Sigmoid colon (tissue), 7 donors: ENCODE results near the gene TCF12. TPM values are rescaled to one million over a fixed set of nuclear protein-coding genes. Genes with fewer than 3 reads are reported as not detected.
A peak's percentile ranks its signal among the peaks of the same experiment; 100 is the strongest.

Source experiments
- DNase-seq: peaks from one replicate; pipeline ENCODE4 v3.0.0-alpha.2; 2019
- H3K27ac ChIP-seq, 4 donors: fragments of 200-600 bp; sonication (generic); one replicate each; pipeline ENCODE4 v1.5.1; 2016 to 2019; ENCODE audit warnings: mild to moderate bottlenecking in 1 of 4
- H3K27me3 ChIP-seq, 3 donors: fragments of 200-600 bp; sonication (generic); one replicate each; pipeline ENCODE4 v1.5.1; 2019; ENCODE audit warnings: mild to moderate bottlenecking in 1 of 3
- H3K36me3 ChIP-seq, 4 donors: fragments of 200-600 bp; sonication (generic); one replicate each; pipeline ENCODE4 v1.5.1; 2016 to 2019
- H3K4me1 ChIP-seq, 4 donors: fragments of 200-600 bp; sonication (generic); one replicate each; pipeline ENCODE4 v1.5.1; 2017 to 2019
- H3K4me3 ChIP-seq, 4 donors: fragments of 200-600 bp; sonication (generic); one replicate each; pipeline ENCODE4 v1.5.1; 2017 to 2019; ENCODE audit warnings: mild to moderate bottlenecking in 2 of 4, moderate library complexity in 1 of 4
- H3K9me3 ChIP-seq, 4 donors: fragments of 200-600 bp in 3 of 4; sonication (generic) in 3 of 4; one replicate each; pipeline versions ENCODE4 v1.5.1 to v1.6.1; 2013 to 2019
- EP300 ChIP-seq, 4 donors: sonication (generic); formaldehyde crosslinking; IDR thresholded peaks; one replicate each; pipeline ENCODE4 v1.6.1; 2017; ENCODE audit warnings: antibody characterized with exemption in 4 of 4
- POLR2A ChIP-seq, 2 donors: fragments of 450-650 bp; IDR thresholded peaks; one replicate each; pipeline ENCODE4 v1.6.1; 2016; ENCODE audit warnings: antibody characterized with exemption in 2 of 2, mild to moderate bottlenecking in 2 of 2, moderate library complexity in 2 of 2
- POLR2AphosphoS5 ChIP-seq, 4 donors: sonication (generic); formaldehyde crosslinking; IDR thresholded peaks; one replicate each; pipeline ENCODE4 v1.6.1; 2017; ENCODE audit warnings: antibody characterized with exemption in 4 of 4
- WGBS, 2 donors: extraction: QIAGEN DNeasy Blood & Tissue Kit; methylation state at CpG; one replicate each; pipeline ENCODE4 v1.1.7; 2013; 5-methylcytosine and 5-hydroxymethylcytosine counted together
- intact Hi-C: fragments of 100-400 bp; cut with DNase I; formaldehyde crosslinking; loops from one replicate; pipeline ENCODE4 v1.15.1; 2023
- polyA plus RNA-seq, 3 donors: library from polyadenylated mRNA; stranded (reverse); fragments of 200-250 nt; gene quantifications; one replicate each; pipeline ENCODE4 v1.2.3, GENCODE V29; 2013
- total RNA-seq, 4 donors: library from RNA; depleted of rRNA; stranded (reverse); fragments of >200 nt; gene quantifications; one replicate each; pipeline ENCODE4 v1.1.0, GENCODE V29; 2016
- TF ChIP-seq, protein P1 (sequence below), 4 experiments: fragments of 450-650 bp in 3 of 4; fragments of 200-600 bp in 1 of 4; IDR thresholded peaks; one replicate each; pipeline ENCODE4 v1.5.1; 2016 to 2019; ENCODE audit warnings: antibody characterized with exemption in 4 of 4, mild to moderate bottlenecking in 3 of 4, moderate library complexity in 2 of 4
- donor health status: healthy with polysubstance abuse.
- donor health status: Bipolar disorder and iron deficiency.
- donor health status: healthy.

TCF12 gene
- total and polyA plus RNA-seq, 7 donors = 13.2 to 147 (median 77.8) TPM

DNA sequence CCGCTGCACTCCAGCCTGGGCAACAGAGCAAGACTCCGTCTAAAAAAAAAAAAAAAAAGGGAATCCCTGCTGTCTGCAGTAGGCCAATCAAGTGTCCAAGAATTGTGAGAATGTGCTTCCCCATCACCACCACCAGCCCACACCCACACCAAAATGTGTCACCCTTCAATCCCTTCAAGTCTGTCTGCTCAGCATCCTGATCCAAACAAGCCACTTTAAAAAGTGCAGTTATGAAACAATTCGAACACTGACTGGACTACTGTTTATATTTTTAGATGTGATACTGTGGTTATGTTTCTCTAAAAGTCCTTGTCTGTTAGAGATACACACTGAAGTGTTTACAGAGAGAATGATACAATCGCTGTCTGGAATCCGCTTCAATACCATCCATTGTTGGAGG is 379.8 kb downstream of the TCF12 start:
- no peaks in the 10 kb centered on the region for H3K27me3 ChIP-seq
- no peak overlapping the region for H3K4me3 ChIP-seq
- no peaks in the 10 kb centered on the region for H3K9me3 ChIP-seq
- intact Hi-C loops = no loop called here
- H3K36me3 ChIP-seq = no peaks in the 10 kb centered on the region
- 74 to 82% methylated on average over 5 of the region's 5 CpGs for WGBS, 2 donors
- H3K27ac ChIP-seq = no peak overlapping the region
- no peak for TF ChIP-seq POLR2AphosphoS5 (IDR thresholded peaks at IDR 0.05)
- TF ChIP-seq POLR2A (IDR thresholded peaks at IDR 0.05) = no peak
- no peak for TF ChIP-seq EP300 (IDR thresholded peaks at IDR 0.05)
- TF ChIP-seq, protein P1, sequence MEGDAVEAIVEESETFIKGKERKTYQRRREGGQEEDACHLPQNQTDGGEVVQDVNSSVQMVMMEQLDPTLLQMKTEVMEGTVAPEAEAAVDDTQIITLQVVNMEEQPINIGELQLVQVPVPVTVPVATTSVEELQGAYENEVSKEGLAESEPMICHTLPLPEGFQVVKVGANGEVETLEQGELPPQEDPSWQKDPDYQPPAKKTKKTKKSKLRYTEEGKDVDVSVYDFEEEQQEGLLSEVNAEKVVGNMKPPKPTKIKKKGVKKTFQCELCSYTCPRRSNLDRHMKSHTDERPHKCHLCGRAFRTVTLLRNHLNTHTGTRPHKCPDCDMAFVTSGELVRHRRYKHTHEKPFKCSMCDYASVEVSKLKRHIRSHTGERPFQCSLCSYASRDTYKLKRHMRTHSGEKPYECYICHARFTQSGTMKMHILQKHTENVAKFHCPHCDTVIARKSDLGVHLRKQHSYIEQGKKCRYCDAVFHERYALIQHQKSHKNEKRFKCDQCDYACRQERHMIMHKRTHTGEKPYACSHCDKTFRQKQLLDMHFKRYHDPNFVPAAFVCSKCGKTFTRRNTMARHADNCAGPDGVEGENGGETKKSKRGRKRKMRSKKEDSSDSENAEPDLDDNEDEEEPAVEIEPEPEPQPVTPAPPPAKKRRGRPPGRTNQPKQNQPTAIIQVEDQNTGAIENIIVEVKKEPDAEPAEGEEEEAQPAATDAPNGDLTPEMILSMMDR (IDR thresholded peaks at IDR 0.05) = no peak
- H3K4me1 ChIP-seq = no peaks in the 10 kb centered on the region
- no peak for DNase-seq

DNA sequence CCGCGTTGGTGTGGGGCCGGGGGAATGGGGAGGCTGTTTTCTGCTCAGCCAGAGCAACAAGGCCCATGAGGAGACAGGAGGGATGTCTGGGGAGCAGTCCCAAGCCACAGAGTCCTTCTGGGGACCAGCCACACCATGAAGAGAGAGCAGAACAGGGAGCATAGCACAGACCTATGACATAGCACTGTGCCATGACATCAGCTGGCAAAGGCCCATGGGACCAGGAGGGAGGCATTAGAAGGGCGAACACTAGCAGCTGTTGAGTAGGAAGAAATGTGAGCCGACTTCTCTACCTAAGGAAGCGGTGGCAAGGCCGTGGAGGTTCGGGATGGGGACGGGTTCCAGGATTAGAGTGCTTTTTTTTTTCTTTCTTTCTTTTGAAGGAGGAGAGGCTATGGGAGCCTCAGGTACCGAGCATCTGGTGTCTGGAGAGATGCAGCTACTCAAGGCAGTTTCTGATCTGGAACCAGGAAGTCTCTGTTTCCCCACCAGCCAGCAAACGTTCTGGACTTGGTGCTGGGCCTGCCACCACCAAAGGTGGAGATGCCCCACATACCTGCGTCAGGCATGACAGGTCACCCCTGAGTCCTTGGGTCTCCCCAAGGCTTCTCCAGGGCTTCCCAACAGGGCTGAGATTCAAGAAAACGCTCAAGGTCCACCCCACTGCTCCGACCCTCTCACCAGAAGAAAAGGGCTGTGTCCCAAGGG is 380.6 kb downstream of the TCF12 start:
- TF ChIP-seq POLR2AphosphoS5 (IDR thresholded peaks at IDR 0.05) (no peak), POLR2A (IDR thresholded peaks at IDR 0.05) (no peak), EP300 (IDR thresholded peaks at IDR 0.05) (no peak)
- TF ChIP-seq, protein P1 (IDR thresholded peaks at IDR 0.05) = no peak
- intact Hi-C loops = no loop called here
- Histone ChIP-seq H3K36me3 (no peaks in the 10 kb centered on the region), H3K9me3 (no peaks in the 10 kb centered on the region), H3K27ac (no peak overlapping the region), H3K27me3 (no peaks in the 10 kb centered on the region), H3K4me1 (no peaks in the 10 kb centered on the region), H3K4me3 (no peak overlapping the region)
- 85 to 90% methylated on average over 14 of the region's 14 CpGs for WGBS, 2 donors
- DNase-seq = no peak

DNA sequence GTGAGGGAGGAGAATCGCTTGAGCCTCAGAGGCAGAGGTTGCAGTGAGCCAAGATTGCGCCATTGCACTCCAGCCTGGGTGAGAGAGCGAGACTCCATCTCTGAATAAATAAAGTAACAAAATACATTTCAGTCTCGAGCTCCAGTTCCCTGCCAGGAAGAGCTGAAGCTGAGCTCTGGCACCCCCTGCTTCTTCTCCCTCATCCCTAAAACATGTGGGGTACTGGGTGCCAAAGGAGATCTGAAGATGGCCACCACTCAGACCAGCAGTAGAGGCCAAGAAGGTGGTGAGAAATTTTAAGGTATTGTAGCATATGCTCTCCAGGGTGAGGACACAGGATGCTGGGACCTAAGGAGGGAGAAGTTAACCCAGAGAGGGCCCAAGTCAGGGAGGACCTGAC is 382.9 kb downstream of the TCF12 start:
- WGBS, 2 donors = 68 to 91% methylated on average over 4 of the region's 4 CpGs
- DNase-seq = peak; percentile 20
- H3K27ac ChIP-seq = no peak overlapping the region
- TF ChIP-seq EP300 (IDR thresholded peaks at IDR 0.05) (no peak), POLR2A (IDR thresholded peaks at IDR 0.05) (no peak), POLR2AphosphoS5 (IDR thresholded peaks at IDR 0.05) (no peak)
- TF ChIP-seq, protein P1 (IDR thresholded peaks at IDR 0.05) = no peak
- H3K9me3 ChIP-seq = no peaks in the 10 kb centered on the region
- H3K36me3 ChIP-seq = no peaks in the 10 kb centered on the region
- H3K4me1 ChIP-seq = peaks cover 0 to 5% (median 4%) of the 10 kb centered on the region in 4 donors
- no peaks in the 10 kb centered on the region for H3K27me3 ChIP-seq
- no peak overlapping the region for H3K4me3 ChIP-seq
- intact Hi-C loops = loop anchor here (10.0 kb wide), 1 partner anchor 477 kb away; no protein-coding TSS in a partner anchor

DNA sequence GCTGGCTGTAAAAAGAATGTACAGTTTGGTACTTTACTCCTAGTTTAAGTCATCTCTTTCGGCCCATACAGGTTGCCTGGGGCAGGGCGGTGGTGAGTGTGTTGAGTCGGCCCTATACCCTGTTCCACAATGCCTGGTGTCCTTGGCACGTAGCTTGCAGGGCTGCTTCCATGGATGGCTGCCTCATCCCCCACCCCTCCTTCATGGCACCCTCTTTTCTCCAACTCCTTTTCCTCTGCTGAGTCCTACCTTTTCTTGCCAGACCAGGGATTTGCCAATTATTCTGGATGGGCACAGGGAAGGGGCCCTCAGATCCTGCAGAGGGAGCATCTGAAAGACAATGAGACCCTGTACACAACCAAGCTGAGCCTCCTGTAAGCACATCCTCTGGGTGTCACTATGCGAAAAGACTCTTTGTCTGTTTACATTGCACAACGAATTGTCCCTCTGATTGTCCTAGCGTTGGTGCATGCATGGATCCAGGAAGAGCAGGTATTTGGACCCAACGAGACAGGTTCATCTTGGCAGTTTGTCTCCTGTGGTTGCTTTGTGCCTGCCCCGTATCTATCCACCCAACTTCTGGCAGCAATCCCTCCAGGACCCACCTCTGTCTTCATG is 384.3 kb downstream of the TCF12 start:
- DNase-seq = peak; percentile 24
- intact Hi-C loops = loop anchor here (10.0 kb wide), 1 partner anchor 478 kb away; no protein-coding TSS in a partner anchor

DNA sequence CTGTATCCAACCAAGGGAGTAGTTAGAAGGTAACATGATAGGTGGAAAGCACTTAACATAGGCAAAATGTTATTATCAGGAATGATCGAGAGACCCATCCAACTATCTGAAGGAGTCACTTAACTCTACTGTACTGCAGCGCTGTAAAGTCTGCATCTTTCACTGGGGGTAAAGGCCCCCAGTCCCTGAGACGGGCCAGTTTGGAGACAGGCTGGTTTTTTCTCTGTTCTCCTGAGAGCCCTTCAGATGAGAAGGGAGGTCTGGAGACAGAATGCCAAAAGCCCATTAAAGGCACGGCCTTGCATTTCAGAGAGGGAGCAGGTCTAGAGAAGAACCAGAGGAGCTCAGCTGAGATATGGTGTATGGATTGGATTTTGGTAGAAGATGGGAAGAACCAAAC is 386.6 kb downstream of the TCF12 start:
- no peak overlapping the region for H3K27ac ChIP-seq
- no peak overlapping the region for H3K4me3 ChIP-seq
- TF ChIP-seq EP300 (IDR thresholded peaks at IDR 0.05) = no peak
- TF ChIP-seq POLR2A (IDR thresholded peaks at IDR 0.05) = no peak
- TF ChIP-seq POLR2AphosphoS5 (IDR thresholded peaks at IDR 0.05) = no peak
- TF ChIP-seq, protein P1 (IDR thresholded peaks at IDR 0.05) = no peak
- DNase-seq = peak; percentile 4
- WGBS, 2 donors = 94 to 96% methylated on average over 4 of the region's 4 CpGs
- H3K27me3 ChIP-seq = no peaks in the 10 kb centered on the region
- H3K36me3 ChIP-seq = no peaks in the 10 kb centered on the region
- peaks cover 0 to 16% (median 14%) of the 10 kb centered on the region in 4 donors for H3K4me1 ChIP-seq
- intact Hi-C loops = loop anchor here (10.0 kb wide), 1 partner anchor 480 kb away; no protein-coding TSS in a partner anchor
- H3K9me3 ChIP-seq = no peaks in the 10 kb centered on the region

More for the DNA sequence above, 384.3 kb downstream of the TCF12 start:
- no peak for TF ChIP-seq EP300 (IDR thresholded peaks at IDR 0.05)
- Histone ChIP-seq H3K27me3 (no peaks in the 10 kb centered on the region), H3K27ac (no peak overlapping the region), H3K4me1 (peaks cover 0 to 16% (median 14%) of the 10 kb centered on the region in 4 donors), H3K9me3 (no peaks in the 10 kb centered on the region), H3K36me3 (no peaks in the 10 kb centered on the region), H3K4me3 (no peak overlapping the region)
- 77 to 81% methylated on average over 9 of the region's 9 CpGs for WGBS, 2 donors
